Raji (cell line): ENCODE results near the gene MS4A8.

Experiments used
- POLR2A ChIP-seq: IDR thresholded peaks from 2 replicates; pipeline ENCODE4 v1.6.1; 2011; ENCODE audit warnings: low read depth, low read length, control low read depth; ENCODE audit not compliant: insufficient read depth

The MS4A8 gene

GRCh38 chr11:60699284-60699691, at the start of gene MS4A8:
Gene MS4A8 (plus strand): TSS chr11:60699612. CDS start chr11:60700861, 1,249 bp downstream.
- TF ChIP-seq POLR2A, result no peak

- no peak for TF ChIP-seq POLR2A
These were observed 41.5 kb upstream of the MS4A8 start for GRCh38 chr11:60657888-60658287.

- TF ChIP-seq POLR2A, result no peak
These were observed 41.0 kb upstream of the MS4A8 start for GRCh38 chr11:60658409-60658808.

- TF ChIP-seq POLR2A, result no peak
These were observed 27.2 kb upstream of the MS4A8 start for GRCh38 chr11:60672255-60672654.

- TF ChIP-seq POLR2A, result no peak
These were observed 19.5 kb upstream of the MS4A8 start for GRCh38 chr11:60679879-60680278.

GRCh38 chr11:60680455-60681119, 18.8 kb upstream of the MS4A8 start:
- TF ChIP-seq POLR2A, result no peak

GRCh38 chr11:60691661-60692060, 7.8 kb upstream of the MS4A8 start:
- TF ChIP-seq POLR2A, result no peak

- TF ChIP-seq POLR2A, result no peak
These were observed 524 bp downstream of the MS4A8 start for GRCh38 chr11:60699936-60700335.

- no peak for TF ChIP-seq POLR2A
These were observed 1.5 kb downstream of the MS4A8 start for GRCh38 chr11:60700689-60701468.

GRCh38 chr11:60701469-60701818, 2.0 kb downstream of the MS4A8 start:
- TF ChIP-seq POLR2A, result no peak

GRCh38 chr11:60703374-60703773, 4.0 kb downstream of the MS4A8 start:
- no peak for TF ChIP-seq POLR2A

- no peak for TF ChIP-seq POLR2A
These were observed 6.5 kb downstream of the MS4A8 start for GRCh38 chr11:60705895-60706294.

- no peak for TF ChIP-seq POLR2A
These were observed 7.5 kb downstream of the MS4A8 start for GRCh38 chr11:60706931-60707330.

GRCh38 chr11:60710482-60710881, 11.1 kb downstream of the MS4A8 start:
- no peak for TF ChIP-seq POLR2A

GRCh38 chr11:60711276-60711675, 11.9 kb downstream of the MS4A8 start:
- no peak for TF ChIP-seq POLR2A

- no peak for TF ChIP-seq POLR2A
These were observed 18.5 kb downstream of the MS4A8 start for GRCh38 chr11:60717956-60718355.
